OCI-LY1 (cell line): ENCODE results near the gene PEG3.

Experiments used
- EZH2 ChIP-seq: fragments of 200-600 bp; sonication (generic), shearing (Covaris generic); IDR thresholded peaks from 2 replicates; pipeline ENCODE4 v1.8.0; 2017; ENCODE audit warnings: borderline replicate concordance, mixed run types, mild to moderate bottlenecking, antibody characterized with exemption, low read length, moderate library complexity, mixed read lengths
- TF ChIP-seq, protein P1 (sequence below): fragments of 200-600 bp; sonication (generic), shearing (Covaris generic); IDR thresholded peaks from 2 replicates; pipeline ENCODE4 v1.5.1; 2017; ENCODE audit warnings: mild to moderate bottlenecking, antibody characterized with exemption, low read length, moderate library complexity, mixed read lengths

DNA sequence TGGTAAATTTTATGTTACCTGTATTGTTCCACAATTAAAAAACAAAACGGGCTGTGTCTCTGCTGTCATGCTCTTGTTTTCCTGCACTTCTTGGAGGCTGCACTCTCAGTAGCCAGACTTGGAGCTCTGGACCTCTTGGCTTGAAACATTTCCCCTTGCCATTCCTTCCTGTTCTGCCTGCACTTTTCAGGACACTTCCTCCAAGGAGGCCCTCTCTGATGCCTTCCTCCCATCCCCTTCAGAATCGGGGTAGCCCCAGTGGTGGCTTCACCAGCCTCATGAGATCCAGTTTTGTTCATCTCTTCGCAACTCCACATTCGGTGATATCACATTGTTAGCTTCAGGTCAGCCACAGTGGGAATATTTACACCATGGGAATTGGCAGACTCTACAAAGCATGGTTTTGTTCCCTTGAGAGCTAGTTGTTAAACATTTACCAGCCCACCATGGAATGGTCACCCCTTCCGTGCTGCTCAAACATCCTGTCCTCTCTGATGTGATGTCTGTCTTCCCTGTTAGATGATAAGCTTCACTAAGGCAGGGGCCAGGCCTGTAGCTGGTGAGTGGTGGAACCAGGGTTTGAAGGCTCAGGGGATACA is 40.2 kb upstream of the PEG3 start:
- TF ChIP-seq, protein P1, sequence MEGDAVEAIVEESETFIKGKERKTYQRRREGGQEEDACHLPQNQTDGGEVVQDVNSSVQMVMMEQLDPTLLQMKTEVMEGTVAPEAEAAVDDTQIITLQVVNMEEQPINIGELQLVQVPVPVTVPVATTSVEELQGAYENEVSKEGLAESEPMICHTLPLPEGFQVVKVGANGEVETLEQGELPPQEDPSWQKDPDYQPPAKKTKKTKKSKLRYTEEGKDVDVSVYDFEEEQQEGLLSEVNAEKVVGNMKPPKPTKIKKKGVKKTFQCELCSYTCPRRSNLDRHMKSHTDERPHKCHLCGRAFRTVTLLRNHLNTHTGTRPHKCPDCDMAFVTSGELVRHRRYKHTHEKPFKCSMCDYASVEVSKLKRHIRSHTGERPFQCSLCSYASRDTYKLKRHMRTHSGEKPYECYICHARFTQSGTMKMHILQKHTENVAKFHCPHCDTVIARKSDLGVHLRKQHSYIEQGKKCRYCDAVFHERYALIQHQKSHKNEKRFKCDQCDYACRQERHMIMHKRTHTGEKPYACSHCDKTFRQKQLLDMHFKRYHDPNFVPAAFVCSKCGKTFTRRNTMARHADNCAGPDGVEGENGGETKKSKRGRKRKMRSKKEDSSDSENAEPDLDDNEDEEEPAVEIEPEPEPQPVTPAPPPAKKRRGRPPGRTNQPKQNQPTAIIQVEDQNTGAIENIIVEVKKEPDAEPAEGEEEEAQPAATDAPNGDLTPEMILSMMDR: no peak
- TF ChIP-seq EZH2: no peak
